HG02571 (cell line): ENCODE results near the gene ATG4A.

Source experiments
- ATAC-seq: cut with Tn5 transposase; IDR thresholded peaks from one replicate; pipeline ENCODE4 v1.9.1; 2021; ENCODE audit warnings: mild to moderate bottlenecking, moderate library complexity; ENCODE audit not compliant: unreplicated experiment

The ATG4A gene

GRCh38 chrX:108167211-108167872 is 75.8 kb downstream of the ATG4A start:
- no peak for ATAC-seq

- ATAC-seq, result no peak
These were observed 77.6 kb downstream of the ATG4A start for GRCh38 chrX:108168961-108169740.

GRCh38 chrX:108169768-108170167 is 78.2 kb downstream of the ATG4A start:
- ATAC-seq, result no peak

GRCh38 chrX:108171671-108172070 is 80.1 kb downstream of the ATG4A start:
- ATAC-seq, result no peak

- no peak for ATAC-seq
These were observed 82.3 kb downstream of the ATG4A start for GRCh38 chrX:108173874-108174273.

- ATAC-seq, result no peak
These were observed 86.0 kb downstream of the ATG4A start for GRCh38 chrX:108177351-108178142.

- ATAC-seq, result no peak
These were observed 86.5 kb downstream of the ATG4A start for GRCh38 chrX:108178143-108178498.

GRCh38 chrX:108186811-108187210 is 95.2 kb downstream of the ATG4A start:
- ATAC-seq, result no peak

- no peak for ATAC-seq
These were observed 106.8 kb downstream of the ATG4A start for GRCh38 chrX:108198420-108198819.

GRCh38 chrX:108199041-108199440 is 107.5 kb downstream of the ATG4A start:
- no peak for ATAC-seq

GRCh38 chrX:108199691-108200090 is 108.1 kb downstream of the ATG4A start:
- no peak for ATAC-seq

GRCh38 chrX:108203540-108203939 is 112.0 kb downstream of the ATG4A start:
- ATAC-seq, result no peak
